KMS-11 (cell line): ENCODE results near the gene SRP72.

Source experiments
- H2AFZ ChIP-seq: fragments of 200-600 bp; sonication (generic); 2 replicates; pipeline ENCODE4 v1.6.1; 2016; ENCODE audit warnings: antibody characterized with exemption, mixed run types, low read depth
- H3K27ac ChIP-seq: fragments of 200-600 bp; sonication (generic); 2 replicates; pipeline ENCODE4 v1.6.1; 2016; ENCODE audit warnings: mild to moderate bottlenecking, mixed run types
- H3K27me3 ChIP-seq: fragments of 200-600 bp; sonication (generic); 2 replicates; pipeline ENCODE4 v1.6.1; 2017; ENCODE audit warnings: mild to moderate bottlenecking, low read depth, mixed run types, moderate library complexity; ENCODE audit not compliant: insufficient read depth
- H3K36me3 ChIP-seq: fragments of 200-600 bp; sonication (generic); 2 replicates; pipeline ENCODE4 v1.6.1; 2017; ENCODE audit warnings: mild to moderate bottlenecking, mixed run types; ENCODE audit not compliant: insufficient read depth
- H3K4me1 ChIP-seq: fragments of 200-600 bp; sonication (generic); 2 replicates; pipeline ENCODE4 v1.6.1; 2016; ENCODE audit warnings: mild to moderate bottlenecking, low read depth, mixed run types; ENCODE audit not compliant: poor library complexity, severe bottlenecking
- H3K4me2 ChIP-seq: fragments of 200-600 bp; sonication (generic); 2 replicates; pipeline ENCODE4 v1.7.0; 2016; ENCODE audit warnings: mild to moderate bottlenecking, mixed run types
- H3K4me3 ChIP-seq: fragments of 200-600 bp; sonication (generic); IDR thresholded peaks from 2 replicates; pipeline ENCODE4 v1.6.1; 2017; ENCODE audit warnings: low read depth, low read length, mixed read lengths; ENCODE audit not compliant: insufficient read depth
- H3K79me2 ChIP-seq: fragments of 200-600 bp; sonication (generic); 2 replicates; pipeline ENCODE4 v1.6.1; 2016; ENCODE audit warnings: low read depth, mixed run types; ENCODE audit not compliant: insufficient read depth
- H3K9ac ChIP-seq: fragments of 200-600 bp; sonication (generic); 2 replicates; pipeline ENCODE4 v1.6.1; 2016; ENCODE audit warnings: mild to moderate bottlenecking, mixed run types
- H4K20me1 ChIP-seq: fragments of 200-600 bp; sonication (generic); 2 replicates; pipeline ENCODE4 v1.6.1; 2016; ENCODE audit warnings: mild to moderate bottlenecking, mixed run types; ENCODE audit not compliant: insufficient read depth
- CTCF ChIP-seq: fragments of 200-600 bp; sonication (generic); conservative IDR thresholded peaks from 2 replicates; pipeline ENCODE4 v1.6.1; 2017; ENCODE audit warnings: low read depth, mild to moderate bottlenecking, antibody characterized with exemption, low read length, moderate library complexity, mixed read lengths

Gene SRP72

GRCh38 chr4:56513517-56513916, 46.1 kb downstream of the SRP72 start:
- no peaks in the 10 kb centered on the region for H3K4me1 ChIP-seq
- TF ChIP-seq CTCF = no peak
- H4K20me1 ChIP-seq = no peaks in the 10 kb centered on the region
- H2AFZ ChIP-seq = no peak overlapping the region
- no peaks in the 10 kb centered on the region for H3K36me3 ChIP-seq
- no peaks in the 10 kb centered on the region for H3K79me2 ChIP-seq
- no peaks in the 10 kb centered on the region for H3K27me3 ChIP-seq
- no peak overlapping the region for H3K9ac ChIP-seq
- H3K4me3 ChIP-seq = no peak overlapping the region
- no peak overlapping the region for H3K27ac ChIP-seq
- no peak overlapping the region for H3K4me2 ChIP-seq

- peak overlapping the region; percentile 77 for H3K4me2 ChIP-seq
- H3K27me3 ChIP-seq = no peaks in the 10 kb centered on the region
- H3K4me3 ChIP-seq = peak overlapping the region; percentile 59
- peak overlapping the region; percentile 99 for H2AFZ ChIP-seq
- no peak for TF ChIP-seq CTCF
- H4K20me1 ChIP-seq = no peaks in the 10 kb centered on the region
- H3K27ac ChIP-seq = no peak overlapping the region
- H3K36me3 ChIP-seq = no peaks in the 10 kb centered on the region
- peak overlapping the region; percentile 55; the same call in 1 of the 2 replicates for H3K9ac ChIP-seq
- no peaks in the 10 kb centered on the region for H3K79me2 ChIP-seq
- peaks cover 8% of the 10 kb centered on the region for H3K4me1 ChIP-seq
Measured at GRCh38 chr4:56530269-56531148, 63.1 kb downstream of the SRP72 start.

GRCh38 chr4:56531149-56531770, 63.8 kb downstream of the SRP72 start:
- H3K4me2 ChIP-seq = peak overlapping the region; percentile 77
- H2AFZ ChIP-seq = peak overlapping the region; percentile 99

GRCh38 chr4:56531823-56532222, 64.4 kb downstream of the SRP72 start:
- no peak overlapping the region for H3K4me3 ChIP-seq

More at GRCh38 chr4:56531149-56531770, 63.8 kb downstream of the SRP72 start:
- Histone ChIP-seq H3K4me3 (peak overlapping the region; percentile 41), H3K79me2 (no peaks in the 10 kb centered on the region), H3K9ac (peak overlapping the region; percentile 55; the same call in 1 of the 2 replicates), H3K27me3 (no peaks in the 10 kb centered on the region), H4K20me1 (no peaks in the 10 kb centered on the region), H3K4me1 (peaks cover 8% of the 10 kb centered on the region), H3K27ac (no peak overlapping the region), H3K36me3 (no peaks in the 10 kb centered on the region)
- TF ChIP-seq CTCF = no peak

More at GRCh38 chr4:56531823-56532222, 64.4 kb downstream of the SRP72 start:
- Histone ChIP-seq H4K20me1 (no peaks in the 10 kb centered on the region), H3K4me2 (no peak overlapping the region), H2AFZ (no peak overlapping the region), H3K27ac (no peak overlapping the region), H3K9ac (no peak overlapping the region), H3K4me1 (peaks cover 8% of the 10 kb centered on the region), H3K79me2 (no peaks in the 10 kb centered on the region), H3K27me3 (no peaks in the 10 kb centered on the region), H3K36me3 (no peaks in the 10 kb centered on the region)
- TF ChIP-seq CTCF = no peak
